H9 (cell line): Measurements from ENCODE around the gene C19orf81. TPM values are rescaled to one million over a fixed set of nuclear protein-coding genes. Genes with fewer than 3 reads are reported as not detected.
"Not testable (repeated sequence)": the region's sequence is repeated elsewhere in the genome, so short reads cannot be mapped to it uniquely, and the experiment has no call there.

Source experiments
- DNase-seq: peaks from one replicate; pipeline ENCODE4 v3.0.0-alpha.2; 2017
- H2AFZ ChIP-seq: one replicate; pipeline ENCODE4 v1.6.1; 2013; ENCODE audit warnings: mild to moderate bottlenecking, low read length, control low read depth, moderate library complexity
- H2AK5ac ChIP-seq: 2 replicates; pipeline ENCODE4 v1.6.1; 2013; ENCODE audit warnings: low read length, control low read depth, mixed read lengths; ENCODE audit not compliant: insufficient read length
- H2BK120ac ChIP-seq: one replicate; pipeline ENCODE4 v1.6.1; 2013; ENCODE audit warnings: low read depth, mild to moderate bottlenecking, low read length, control low read depth, inconsistent platforms; ENCODE audit not compliant: poor library complexity, severe bottlenecking
- H2BK12ac ChIP-seq: 2 replicates; pipeline ENCODE4 v1.6.1; 2013; ENCODE audit warnings: low read length, control low read depth, mixed read lengths, low read depth; ENCODE audit not compliant: insufficient read length
- H2BK15ac ChIP-seq: 2 replicates; pipeline ENCODE4 v1.6.1; 2013; ENCODE audit warnings: low read depth, low read length, control low read depth
- H2BK20ac ChIP-seq: one replicate; pipeline ENCODE4 v1.6.1; 2013; ENCODE audit warnings: low read depth, mild to moderate bottlenecking, low read length, control low read depth, inconsistent platforms; ENCODE audit not compliant: poor library complexity, severe bottlenecking
- H2BK5ac ChIP-seq: 2 replicates; pipeline ENCODE4 v1.6.1; 2013; ENCODE audit warnings: low read length, control low read depth, mixed read lengths; ENCODE audit not compliant: insufficient read length
- H3K14ac ChIP-seq: 2 replicates; pipeline ENCODE4 v1.6.1; 2013; ENCODE audit warnings: low read length, control low read depth; ENCODE audit not compliant: insufficient read depth
- H3K18ac ChIP-seq: 2 replicates; pipeline ENCODE4 v1.6.1; 2013; ENCODE audit warnings: low read depth, mild to moderate bottlenecking, mixed read lengths, low read length, control low read depth; ENCODE audit not compliant: insufficient read length
- H3K23ac ChIP-seq: 2 replicates; pipeline ENCODE4 v1.6.1; 2013; ENCODE audit warnings: low read length, control low read depth, mixed read lengths, low read depth; ENCODE audit not compliant: insufficient read length
- H3K23me2 ChIP-seq: 2 replicates; pipeline ENCODE4 v1.6.1; 2013; ENCODE audit warnings: low read depth, mild to moderate bottlenecking, mixed read lengths, low read length, control low read depth; ENCODE audit not compliant: insufficient read length, poor library complexity, severe bottlenecking
- H3K27ac ChIP-seq: 2 replicates; pipeline ENCODE4 v1.5.1; 2013; ENCODE audit warnings: low read length, control low read depth, mixed read lengths, low read depth; ENCODE audit not compliant: insufficient read length
- H3K27me3 ChIP-seq: 2 replicates; pipeline ENCODE4 v1.6.1; 2013; ENCODE audit warnings: low read length, control low read depth, inconsistent platforms; ENCODE audit not compliant: insufficient read depth
- H3K4ac ChIP-seq: 2 replicates; pipeline ENCODE4 v1.6.1; 2013; ENCODE audit warnings: low read depth, mild to moderate bottlenecking, control low read depth, inconsistent platforms, low read length, moderate library complexity
- H3K4me1 ChIP-seq: 2 replicates; pipeline ENCODE4 v1.6.1; 2013; ENCODE audit warnings: low read length, control low read depth, inconsistent platforms; ENCODE audit not compliant: insufficient read depth
- H3K4me2 ChIP-seq: 2 replicates; pipeline ENCODE4 v1.6.1; 2013; ENCODE audit warnings: low read length, control low read depth, mixed read lengths; ENCODE audit not compliant: insufficient read length, insufficient read depth
- H3K56ac ChIP-seq: 2 replicates; pipeline ENCODE4 v1.6.1; 2013; ENCODE audit warnings: low read depth, mild to moderate bottlenecking, mixed read lengths, low read length, control low read depth; ENCODE audit not compliant: insufficient read length
- H3K79me1 ChIP-seq: 2 replicates; pipeline ENCODE4 v1.6.1; 2013; ENCODE audit warnings: low read depth, mild to moderate bottlenecking, moderate library complexity, low read length, control low read depth, inconsistent platforms; ENCODE audit not compliant: insufficient read depth, poor library complexity, severe bottlenecking
- H3K79me2 ChIP-seq: 2 replicates; pipeline ENCODE4 v1.6.1; 2013; ENCODE audit warnings: low read length, control low read depth, inconsistent platforms; ENCODE audit not compliant: insufficient read depth
- H3K9ac ChIP-seq: 2 replicates; pipeline ENCODE4 v1.6.1; 2013; ENCODE audit warnings: low read length, control low read depth, mixed read lengths; ENCODE audit not compliant: insufficient read length; ENCODE audit errors: extremely low read depth
- H3K9me3 ChIP-seq: one replicate; pipeline ENCODE4 v1.6.1; 2013; ENCODE audit warnings: low read depth, low read length, inconsistent platforms; ENCODE audit not compliant: control insufficient read depth
- H3T11ph ChIP-seq: one replicate; pipeline ENCODE4 v1.6.1; 2013; ENCODE audit warnings: mild to moderate bottlenecking, low read length, control low read depth, inconsistent platforms
- H4K20me1 ChIP-seq: one replicate; pipeline ENCODE4 v1.6.1; 2013; ENCODE audit not compliant: control insufficient read depth, insufficient read length, insufficient read depth
- H4K5ac ChIP-seq: 2 replicates; pipeline ENCODE4 v1.6.1; 2013; ENCODE audit warnings: low read depth, mild to moderate bottlenecking, mixed read lengths, low read length, control low read depth; ENCODE audit not compliant: insufficient read length
- H4K8ac ChIP-seq: replicated peaks from 2 replicates; pipeline ENCODE4 v1.6.1; 2013; ENCODE audit warnings: low read length, control low read depth, mixed read lengths, low read depth; ENCODE audit not compliant: insufficient read length
- H4K91ac ChIP-seq: 2 replicates; pipeline ENCODE4 v1.6.1; 2013; ENCODE audit warnings: low read depth, mild to moderate bottlenecking, moderate library complexity, mixed read lengths, low read length, control low read depth; ENCODE audit not compliant: insufficient read length
- H3K27ac Mint-ChIP-seq, 3 experiments: 2 replicates in 2 of 3; 3 replicates in 1 of 3; pipeline ENCODE4 v1.8.0; 2020 to 2021; ENCODE audit warnings: mixed read lengths in 3 of 3, mild to moderate bottlenecking in 1 of 3, moderate library complexity in 1 of 3
- H3K27me3 Mint-ChIP-seq: 2 replicates; pipeline ENCODE4 v1.8.0; 2021; ENCODE audit warnings: low read depth, mild to moderate bottlenecking, moderate library complexity, mixed read lengths
- H3K36me3 Mint-ChIP-seq, 3 experiments: 2 replicates in 2 of 3; 3 replicates in 1 of 3; pipeline ENCODE4 v1.8.0; 2020 to 2021; ENCODE audit warnings: low read depth in 3 of 3, mixed read lengths in 3 of 3; ENCODE audit not compliant: insufficient read depth in 1 of 3
- H3K4me1 Mint-ChIP-seq, 2 experiments: 2 replicates each; pipeline ENCODE4 v1.8.0; 2020; ENCODE audit warnings: mixed read lengths in 2 of 2
- H3K4me3 Mint-ChIP-seq, 2 experiments: 2 replicates in 1 of 2; 3 replicates in 1 of 2; pipeline ENCODE4 v1.8.0; 2020 to 2021; ENCODE audit warnings: mild to moderate bottlenecking in 2 of 2, mixed read lengths in 2 of 2, moderate library complexity in 1 of 2
- H3K9me3 Mint-ChIP-seq, 2 experiments: 2 replicates in 1 of 2; 3 replicates in 1 of 2; pipeline ENCODE4 v1.8.0; 2020; ENCODE audit warnings: mild to moderate bottlenecking in 2 of 2, mixed read lengths in 2 of 2, moderate library complexity in 1 of 2
- WGBS: extraction: QIAGEN DNeasy Blood & Tissue Kit; methylation state at CpG from one replicate; pipeline ENCODE4 v1.1.7; 2013; ENCODE audit warnings: missing lambda C conversion rate, low lambda C conversion rate, mixed read lengths; ENCODE audit not compliant: insufficient read length; ENCODE audit errors: extremely low coverage; 5-methylcytosine and 5-hydroxymethylcytosine counted together
- total RNA-seq: library from RNA; stranded (reverse); gene quantifications from 2 replicates; pipeline ENCODE4 v1.2.1, GENCODE V29; 2021

Gene C19orf81
- total RNA-seq, 1 experiment from 2014 or later, result 11.0 TPM

- H3K27me3 Mint-ChIP-seq, result peaks cover 13% of the 10 kb centered on the region
- H3K23ac ChIP-seq, DNase-seq, H3K56ac ChIP-seq, H2BK5ac ChIP-seq, H3K36me3 Mint-ChIP-seq, H3K4me1 Mint-ChIP-seq, H3K79me2 ChIP-seq, H2BK12ac ChIP-seq, H3K4me1 ChIP-seq, H2AK5ac ChIP-seq, H3K9me3 Mint-ChIP-seq, H4K20me1 ChIP-seq, H3K27ac ChIP-seq, H3K14ac ChIP-seq, H2BK20ac ChIP-seq, H3K18ac ChIP-seq, H2BK15ac ChIP-seq, H4K8ac ChIP-seq, H2BK120ac ChIP-seq, H3K27me3 ChIP-seq, H3K9me3 ChIP-seq, H3K4me2 ChIP-seq, H4K5ac ChIP-seq, H3K79me1 ChIP-seq, H3K4ac ChIP-seq, H3K9ac ChIP-seq, H4K91ac ChIP-seq, H3K4me3 Mint-ChIP-seq, H3K23me2 ChIP-seq, H2AFZ ChIP-seq, H3K27ac Mint-ChIP-seq, H3T11ph ChIP-seq: not testable (repeated sequence)
- no CpG with 5 or more reads among the region's 5 CpGs for WGBS
Measured at GRCh38 chr19:50618379-50618778, 30.9 kb upstream of the C19orf81 start.

GRCh38 chr19:50619184-50619583 lies 30.1 kb upstream of the C19orf81 start:
- H3K4me3 Mint-ChIP-seq, H2AFZ ChIP-seq, H4K91ac ChIP-seq, H3K79me2 ChIP-seq, H3T11ph ChIP-seq, H3K23me2 ChIP-seq, H3K14ac ChIP-seq, DNase-seq, H3K79me1 ChIP-seq, H3K27me3 ChIP-seq, H2BK12ac ChIP-seq, H3K36me3 Mint-ChIP-seq, H2BK15ac ChIP-seq, H3K4me1 ChIP-seq, H4K5ac ChIP-seq, H3K9me3 Mint-ChIP-seq, H3K18ac ChIP-seq, H3K4me2 ChIP-seq, H2AK5ac ChIP-seq, H3K27ac Mint-ChIP-seq, H3K56ac ChIP-seq, H2BK5ac ChIP-seq, H2BK120ac ChIP-seq, H4K20me1 ChIP-seq, H3K4ac ChIP-seq, H3K23ac ChIP-seq, H3K27ac ChIP-seq, H4K8ac ChIP-seq, H3K9me3 ChIP-seq, H3K4me1 Mint-ChIP-seq, H2BK20ac ChIP-seq, H3K9ac ChIP-seq, H3K27me3 Mint-ChIP-seq: not testable (repeated sequence)
- WGBS, result no CpG with 5 or more reads among the region's 5 CpGs
